ENCODE data around the gene ASB15.

The ASB15 gene

DNA sequence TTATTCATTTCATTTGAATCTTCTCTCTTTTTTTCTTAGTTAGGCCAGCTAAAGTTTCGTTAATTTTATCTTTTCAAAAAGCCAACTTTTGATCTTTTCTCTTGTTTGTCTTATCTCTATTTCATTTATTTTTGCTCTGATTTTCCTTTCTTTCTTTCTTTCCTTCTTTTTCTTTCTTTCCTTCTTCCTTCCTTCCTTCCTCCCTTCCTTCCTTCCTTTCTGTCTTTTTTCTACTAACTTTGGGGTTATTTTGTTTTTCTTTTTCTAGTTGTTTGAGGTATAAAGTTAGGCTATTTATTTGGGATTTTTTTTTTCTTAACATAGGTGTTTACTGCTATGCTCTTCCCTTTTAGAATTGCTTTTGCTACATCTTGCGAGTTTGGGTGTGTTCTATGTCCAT, 13.2 kb upstream of the ASB15 start:
- CTCF ChIA-PET, result no interaction called here
- no peaks in the 10 kb centered on the region for H3K36me3 ChIP-seq (ENCODE audit: control insufficient read depth in 4 of 4, insufficient read depth in 4 of 4, low read length in 3 of 4)
- H3K27ac ChIP-seq (ENCODE audit: insufficient read depth in 1 of 2, low read depth in 1 of 2, low read length in 2 of 2, poor library complexity in 1 of 2, severe bottlenecking in 2 of 2), result no peak overlapping the region
- H3K27me3 ChIP-seq (replicated peaks in 2 of 5; ENCODE audit: control insufficient read depth in 4 of 5, insufficient read depth in 5 of 5, low read length in 4 of 5), result peaks cover 0 to 4% (median 0%) of the 10 kb centered on the region in 5 experiments
- POLR2A ChIA-PET, result no interaction called here
- H3K4me3 ChIP-seq (ENCODE audit: control insufficient read depth in 1 of 7, extremely low read depth in 1 of 7, insufficient read depth in 4 of 7, low read depth in 2 of 7, low read length in 6 of 7), result no peak overlapping the region
- no peak for DNase-seq
- H3K9me3 ChIP-seq (ENCODE audit: control extremely low read depth in 1 of 5, control insufficient read depth in 4 of 5, insufficient read depth in 2 of 5, low read depth in 1 of 5, low read length in 4 of 5), result no peaks in the 10 kb centered on the region
- H3K4me1 ChIP-seq (ENCODE audit: control extremely low read depth in 1 of 4, control insufficient read depth in 4 of 4, insufficient read depth in 4 of 4, low read length in 3 of 4), result no peaks in the 10 kb centered on the region
- 100% methylated on average over 1 of the region's 2 CpGs for WGBS (ENCODE audit: insufficient coverage)

DNA sequence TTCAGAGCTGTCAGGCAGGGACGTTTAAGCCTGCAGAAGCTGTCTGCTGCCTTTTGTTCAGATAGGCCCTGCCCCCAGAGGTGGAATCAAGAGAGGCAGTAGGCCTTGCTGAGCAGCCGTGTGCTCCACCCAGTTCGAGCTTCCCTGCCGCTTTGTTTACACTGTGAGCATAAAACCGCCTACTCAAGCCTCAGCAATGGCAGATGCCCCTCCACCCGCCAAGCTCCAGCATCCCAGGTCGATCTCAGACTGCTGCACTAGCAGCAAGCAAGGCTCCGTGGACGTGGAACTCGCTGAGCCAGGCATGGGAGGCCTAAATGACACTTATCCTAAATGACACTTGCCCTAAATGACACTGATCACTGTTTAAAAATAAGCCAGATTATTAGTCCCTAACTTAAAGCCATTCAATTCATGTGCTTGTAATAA, 6.8 kb upstream of the ASB15 start:
- POLR2A ChIA-PET, result no interaction called here
- Histone ChIP-seq H3K4me1 (ENCODE audit: control extremely low read depth in 1 of 4, control insufficient read depth in 4 of 4, insufficient read depth in 4 of 4, low read length in 3 of 4) (no peaks in the 10 kb centered on the region), H3K4me3 (ENCODE audit: control insufficient read depth in 1 of 7, extremely low read depth in 1 of 7, insufficient read depth in 4 of 7, low read depth in 2 of 7, low read length in 6 of 7) (no peak overlapping the region), H3K27me3 (replicated peaks in 2 of 5; ENCODE audit: control insufficient read depth in 4 of 5, insufficient read depth in 5 of 5, low read length in 4 of 5) (peaks cover 0 to 4% (median 0%) of the 10 kb centered on the region in 5 experiments), H3K27ac (ENCODE audit: insufficient read depth in 1 of 2, low read depth in 1 of 2, low read length in 2 of 2, poor library complexity in 1 of 2, severe bottlenecking in 2 of 2) (no peak overlapping the region), H3K36me3 (ENCODE audit: control insufficient read depth in 4 of 4, insufficient read depth in 4 of 4, low read length in 3 of 4) (no peaks in the 10 kb centered on the region), H3K9me3 (ENCODE audit: control extremely low read depth in 1 of 5, control insufficient read depth in 4 of 5, insufficient read depth in 2 of 5, low read depth in 1 of 5, low read length in 4 of 5) (no peaks in the 10 kb centered on the region)
- WGBS (ENCODE audit: insufficient coverage), result 91% methylated on average over 9 of the region's 10 CpGs
- DNase-seq, result no peak
- CTCF ChIA-PET, result interaction anchor here (1.6 kb wide), 1 partner anchor 12 kb away, joined by 4 read pairs; no protein-coding TSS in a partner anchor

- no peak for DNase-seq
- H3K9me3 ChIP-seq (ENCODE audit: control extremely low read depth in 1 of 5, control insufficient read depth in 4 of 5, insufficient read depth in 2 of 5, low read depth in 1 of 5, low read length in 4 of 5), result no peaks in the 10 kb centered on the region
- H3K4me3 ChIP-seq (ENCODE audit: control insufficient read depth in 1 of 7, extremely low read depth in 1 of 7, insufficient read depth in 4 of 7, low read depth in 2 of 7, low read length in 6 of 7), result no peak overlapping the region
- WGBS (ENCODE audit: insufficient coverage), result no CpG with 5 or more reads among the region's 3 CpGs
- no peak overlapping the region for H3K27ac ChIP-seq (ENCODE audit: insufficient read depth in 1 of 2, low read depth in 1 of 2, low read length in 2 of 2, poor library complexity in 1 of 2, severe bottlenecking in 2 of 2)
- ChIA-PET POLR2A (no interaction called here), CTCF (no interaction called here)
- H3K36me3 ChIP-seq (ENCODE audit: control insufficient read depth in 4 of 4, insufficient read depth in 4 of 4, low read length in 3 of 4), result no peaks in the 10 kb centered on the region
- no peaks in the 10 kb centered on the region for H3K4me1 ChIP-seq (ENCODE audit: control extremely low read depth in 1 of 4, control insufficient read depth in 4 of 4, insufficient read depth in 4 of 4, low read length in 3 of 4)
- H3K27me3 ChIP-seq (replicated peaks in 2 of 5; ENCODE audit: control insufficient read depth in 4 of 5, insufficient read depth in 5 of 5, low read length in 4 of 5), result peaks cover 0 to 4% (median 0%) of the 10 kb centered on the region in 5 experiments
Measured at GRCh38 chr7:123598657-123599056, 3.0 kb upstream of the ASB15 start.

DNA sequence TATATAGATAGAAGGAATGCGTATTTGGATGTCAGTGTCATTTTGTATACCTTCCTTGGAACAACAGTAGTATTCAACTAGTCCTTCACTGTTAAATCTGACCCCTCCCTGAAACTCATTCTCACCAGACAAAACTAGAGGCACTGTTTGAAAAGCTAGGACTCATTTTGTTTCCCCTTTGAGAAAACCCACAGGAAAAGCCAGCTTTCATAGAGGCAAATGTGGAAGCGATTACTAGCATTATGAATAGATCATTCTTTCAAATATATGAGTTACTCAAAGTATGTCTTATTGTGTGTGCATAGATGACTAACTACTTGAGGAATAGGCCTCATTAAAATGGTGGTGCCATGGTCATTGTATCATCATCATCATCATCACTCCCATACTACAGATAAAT, 1.9 kb upstream of the ASB15 start:
- ChIA-PET CTCF (no interaction called here), POLR2A (no interaction called here)
- no peaks in the 10 kb centered on the region for H3K4me1 ChIP-seq (ENCODE audit: control extremely low read depth in 1 of 4, control insufficient read depth in 4 of 4, insufficient read depth in 4 of 4, low read length in 3 of 4)
- WGBS (ENCODE audit: insufficient coverage), result no CpG with 5 or more reads among the region's 2 CpGs
- DNase-seq, result no peak
- peaks cover 0 to 4% (median 0%) of the 10 kb centered on the region in 5 experiments for H3K27me3 ChIP-seq (replicated peaks in 2 of 5; ENCODE audit: control insufficient read depth in 4 of 5, insufficient read depth in 5 of 5, low read length in 4 of 5)
- no peak overlapping the region for H3K27ac ChIP-seq (ENCODE audit: insufficient read depth in 1 of 2, low read depth in 1 of 2, low read length in 2 of 2, poor library complexity in 1 of 2, severe bottlenecking in 2 of 2)
- H3K9me3 ChIP-seq (ENCODE audit: control extremely low read depth in 1 of 5, control insufficient read depth in 4 of 5, insufficient read depth in 2 of 5, low read depth in 1 of 5, low read length in 4 of 5), result no peaks in the 10 kb centered on the region
- H3K36me3 ChIP-seq (ENCODE audit: control insufficient read depth in 4 of 4, insufficient read depth in 4 of 4, low read length in 3 of 4), result no peaks in the 10 kb centered on the region
- H3K4me3 ChIP-seq (ENCODE audit: control insufficient read depth in 1 of 7, extremely low read depth in 1 of 7, insufficient read depth in 4 of 7, low read depth in 2 of 7, low read length in 6 of 7), result no peak overlapping the region

DNA sequence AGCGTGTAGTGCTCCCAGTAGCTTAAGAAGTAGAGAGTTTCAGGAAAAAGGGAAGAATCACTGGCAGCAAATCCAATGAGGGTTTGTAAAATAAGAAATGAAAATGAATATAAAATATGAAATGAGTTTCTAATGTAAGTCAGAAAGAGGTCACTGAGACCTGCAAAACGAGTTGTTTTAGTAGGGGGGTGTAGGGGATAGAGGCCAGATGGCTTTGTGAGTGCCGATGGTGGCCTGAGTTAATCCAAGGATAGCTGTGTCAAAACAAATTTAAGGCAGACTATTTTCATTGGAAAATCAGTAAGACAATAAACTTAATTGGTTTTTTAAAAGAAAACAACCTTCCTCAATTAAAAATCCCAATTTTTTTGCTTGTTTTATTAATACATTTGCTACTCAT, 745 bp upstream of the ASB15 start:
- ChIA-PET POLR2A (no interaction called here), CTCF (no interaction called here)
- WGBS (ENCODE audit: insufficient coverage), result 77% methylated on average over 3 of the region's 3 CpGs

DNA sequence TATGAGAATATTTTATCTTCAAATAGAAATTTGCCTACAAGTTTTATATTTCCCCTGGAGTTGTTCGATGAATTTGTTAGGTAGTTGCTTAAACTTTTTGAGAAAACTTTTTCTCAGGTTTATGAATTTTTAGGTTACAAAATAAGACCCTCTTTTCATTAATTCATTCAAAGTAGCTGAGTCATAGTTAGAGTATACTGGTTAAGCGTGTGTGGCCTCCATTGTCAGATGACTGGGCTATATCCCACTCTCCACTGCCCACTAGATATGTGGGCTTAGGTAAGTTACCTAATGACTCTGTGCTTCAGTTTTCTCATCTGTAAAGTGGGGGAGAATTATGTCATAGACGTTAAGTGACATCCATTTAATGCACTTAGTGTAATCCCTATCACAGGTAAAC, 1.0 kb downstream of the ASB15 start:
- DNase-seq, result no peak
- Histone ChIP-seq H3K9me3 (ENCODE audit: control extremely low read depth in 1 of 5, control insufficient read depth in 4 of 5, insufficient read depth in 2 of 5, low read depth in 1 of 5, low read length in 4 of 5) (no peaks in the 10 kb centered on the region), H3K4me3 (ENCODE audit: control insufficient read depth in 1 of 7, extremely low read depth in 1 of 7, insufficient read depth in 4 of 7, low read depth in 2 of 7, low read length in 6 of 7) (no peak overlapping the region), H3K4me1 (ENCODE audit: control extremely low read depth in 1 of 4, control insufficient read depth in 4 of 4, insufficient read depth in 4 of 4, low read length in 3 of 4) (no peaks in the 10 kb centered on the region), H3K36me3 (ENCODE audit: control insufficient read depth in 4 of 4, insufficient read depth in 4 of 4, low read length in 3 of 4) (no peaks in the 10 kb centered on the region), H3K27ac (ENCODE audit: insufficient read depth in 1 of 2, low read depth in 1 of 2, low read length in 2 of 2, poor library complexity in 1 of 2, severe bottlenecking in 2 of 2) (no peak overlapping the region), H3K27me3 (replicated peaks in 2 of 5; ENCODE audit: control insufficient read depth in 4 of 5, insufficient read depth in 5 of 5, low read length in 4 of 5) (peaks cover 0 to 7% (median 0%) of the 10 kb centered on the region in 5 experiments)
- CTCF ChIA-PET, result no interaction called here
- POLR2A ChIA-PET, result no interaction called here
- no CpG with 5 or more reads among the region's 3 CpGs for WGBS (ENCODE audit: insufficient coverage)

More for the DNA sequence above, 745 bp upstream of the ASB15 start:
- H3K9me3 ChIP-seq (ENCODE audit: control extremely low read depth in 1 of 5, control insufficient read depth in 4 of 5, insufficient read depth in 2 of 5, low read depth in 1 of 5, low read length in 4 of 5), result no peaks in the 10 kb centered on the region
- no peak overlapping the region for H3K4me3 ChIP-seq (ENCODE audit: control insufficient read depth in 1 of 7, extremely low read depth in 1 of 7, insufficient read depth in 4 of 7, low read depth in 2 of 7, low read length in 6 of 7)
- no peak for DNase-seq
- H3K27ac ChIP-seq (ENCODE audit: insufficient read depth in 1 of 2, low read depth in 1 of 2, low read length in 2 of 2, poor library complexity in 1 of 2, severe bottlenecking in 2 of 2), result no peak overlapping the region
- no peaks in the 10 kb centered on the region for H3K4me1 ChIP-seq (ENCODE audit: control extremely low read depth in 1 of 4, control insufficient read depth in 4 of 4, insufficient read depth in 4 of 4, low read length in 3 of 4)
- no peaks in the 10 kb centered on the region for H3K36me3 ChIP-seq (ENCODE audit: control insufficient read depth in 4 of 4, insufficient read depth in 4 of 4, low read length in 3 of 4)
- H3K27me3 ChIP-seq (replicated peaks in 2 of 5; ENCODE audit: control insufficient read depth in 4 of 5, insufficient read depth in 5 of 5, low read length in 4 of 5), result peaks cover 0 to 4% (median 0%) of the 10 kb centered on the region in 5 experiments

- no peak overlapping the region for H3K27ac ChIP-seq (ENCODE audit: insufficient read depth in 1 of 2, low read depth in 1 of 2, low read length in 2 of 2, poor library complexity in 1 of 2, severe bottlenecking in 2 of 2)
- CTCF ChIA-PET, result no interaction called here
- H3K27me3 ChIP-seq (replicated peaks in 2 of 5; ENCODE audit: control insufficient read depth in 4 of 5, insufficient read depth in 5 of 5, low read length in 4 of 5), result peaks cover 0 to 12% (median 0%) of the 10 kb centered on the region in 5 experiments
- WGBS (ENCODE audit: insufficient coverage), result no CpG with 5 or more reads among the region's 3 CpGs
- no peak for DNase-seq
- H3K9me3 ChIP-seq (ENCODE audit: control extremely low read depth in 1 of 5, control insufficient read depth in 4 of 5, insufficient read depth in 2 of 5, low read depth in 1 of 5, low read length in 4 of 5), result no peaks in the 10 kb centered on the region
- H3K4me1 ChIP-seq (ENCODE audit: control extremely low read depth in 1 of 4, control insufficient read depth in 4 of 4, insufficient read depth in 4 of 4, low read length in 3 of 4), result no peaks in the 10 kb centered on the region
- POLR2A ChIA-PET, result no interaction called here
- no peak overlapping the region for H3K4me3 ChIP-seq (ENCODE audit: control insufficient read depth in 1 of 7, extremely low read depth in 1 of 7, insufficient read depth in 4 of 7, low read depth in 2 of 7, low read length in 6 of 7)
- H3K36me3 ChIP-seq (ENCODE audit: control insufficient read depth in 4 of 4, insufficient read depth in 4 of 4, low read length in 3 of 4), result no peaks in the 10 kb centered on the region
Measured at GRCh38 chr7:123604739-123605138, 3.1 kb downstream of the ASB15 start.
